HG02981 (cell line): ENCODE data around the gene DHRSX.
"Not testable (repeated sequence)": the region's sequence is repeated elsewhere in the genome, so short reads cannot be mapped to it uniquely, and the experiment has no call there.

ENCODE experiments used
- ATAC-seq: cut with Tn5 transposase; IDR thresholded peaks from one replicate; pipeline ENCODE4 v1.9.1; 2021; ENCODE audit warnings: mild to moderate bottlenecking, moderate library complexity; ENCODE audit not compliant: unreplicated experiment

DHRSX gene

DNA sequence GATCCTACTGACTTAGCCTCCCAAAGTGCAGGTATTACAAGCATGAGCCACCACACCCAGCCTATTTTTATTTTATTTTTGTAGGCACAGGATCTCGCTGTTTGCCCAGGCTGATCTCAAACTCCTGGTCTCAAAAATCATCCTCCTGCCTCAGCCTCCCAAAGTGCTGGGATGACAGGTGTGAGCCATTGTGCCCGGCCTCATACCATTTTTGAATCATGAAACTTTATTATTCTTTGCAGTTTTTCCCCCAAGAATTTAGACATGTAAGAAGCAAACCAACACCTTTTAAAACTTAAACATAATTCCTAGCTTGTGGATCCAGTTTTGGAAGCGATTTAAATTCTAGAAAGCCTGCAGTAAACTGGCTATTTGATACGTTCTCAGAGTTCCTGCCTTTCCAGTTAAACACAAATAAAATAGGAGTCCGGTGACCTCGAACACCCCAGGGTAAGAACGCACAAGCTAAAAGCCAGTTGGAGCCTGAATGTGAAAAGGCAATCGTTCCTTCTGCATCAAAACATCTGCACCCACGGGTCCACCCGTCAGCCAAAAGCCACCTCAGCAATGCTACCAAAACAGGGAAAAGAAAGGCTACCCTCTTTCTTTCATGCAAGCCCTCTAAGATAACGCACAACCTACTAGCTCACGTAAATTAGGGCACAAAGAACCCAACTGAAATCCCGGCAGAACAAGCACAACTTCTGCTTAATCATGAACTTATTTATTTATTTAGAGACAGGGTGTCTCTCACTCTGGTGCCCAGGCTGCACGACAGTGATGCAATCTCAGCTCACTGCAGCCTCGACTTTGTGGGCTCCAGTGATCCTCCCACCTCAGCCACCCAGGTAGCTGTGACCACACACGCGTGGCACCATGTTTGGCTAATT lies 39.7 kb downstream of the DHRSX start:
- ATAC-seq: not testable (repeated sequence)

DNA sequence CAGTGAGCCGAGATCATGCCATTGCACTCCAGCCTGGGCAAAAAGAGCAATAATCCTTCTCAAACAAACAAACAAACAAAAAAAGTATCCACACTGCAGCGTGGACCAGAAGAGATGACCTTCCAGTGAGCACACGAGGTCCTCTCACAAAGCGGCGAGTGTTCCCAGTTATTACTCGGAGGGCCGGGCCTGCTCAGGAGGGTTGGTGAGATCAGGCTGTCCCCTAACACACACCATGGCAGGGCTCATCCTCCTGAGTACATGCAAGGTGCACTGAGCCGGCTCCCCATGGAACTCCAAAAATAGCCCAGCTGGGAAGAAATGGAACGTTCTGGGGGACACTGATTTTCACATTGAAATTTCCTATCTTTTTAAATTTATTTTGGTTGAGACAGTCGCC lies 40.7 kb downstream of the DHRSX start:
- ATAC-seq: not testable (repeated sequence)

GRCh38 chrX:2458309-2458708 lies 42.5 kb downstream of the DHRSX start:
- ATAC-seq: no peak

GRCh38 chrX:2457289-2458133 lies 43.3 kb downstream of the DHRSX start:
- no peak for ATAC-seq

DNA sequence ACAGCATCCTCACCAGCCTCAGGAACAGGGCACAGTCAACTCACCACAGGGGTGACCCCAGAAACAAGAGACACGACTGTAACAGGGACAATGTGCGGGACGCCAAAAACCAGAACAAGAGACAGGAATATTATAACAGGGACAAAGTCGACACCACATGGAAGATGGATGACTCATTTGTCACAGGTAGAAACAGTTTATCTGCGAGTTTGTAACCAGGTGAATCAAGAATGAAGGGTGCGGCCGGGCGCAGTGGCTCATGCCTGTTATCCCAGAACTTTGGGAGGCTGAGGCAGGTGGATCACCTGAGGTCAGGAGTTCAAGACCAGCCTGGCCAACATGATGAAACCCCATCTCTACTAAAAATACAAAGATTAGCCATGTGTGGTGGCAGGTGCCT lies 44.7 kb downstream of the DHRSX start:
- ATAC-seq: not testable (repeated sequence)

DNA sequence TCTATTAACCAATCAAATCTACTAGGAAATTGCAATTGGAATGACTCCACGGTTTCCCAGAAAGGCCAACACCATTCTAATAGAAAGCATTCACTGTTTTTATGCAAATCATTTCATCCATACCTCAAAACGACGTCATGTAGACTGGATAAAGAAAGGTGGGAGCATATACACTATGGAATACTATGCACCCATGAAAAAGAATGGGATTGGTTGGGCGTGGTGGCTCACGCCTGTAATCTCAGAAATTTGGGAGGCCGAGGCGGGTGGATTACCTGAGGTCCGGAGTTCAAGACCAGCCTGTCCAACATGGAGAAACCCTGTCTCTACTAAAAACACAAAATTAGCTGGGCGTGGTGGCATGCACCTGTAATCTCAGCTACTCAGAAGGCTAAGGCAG lies 46.2 kb downstream of the DHRSX start:
- not testable (repeated sequence) for ATAC-seq

DNA sequence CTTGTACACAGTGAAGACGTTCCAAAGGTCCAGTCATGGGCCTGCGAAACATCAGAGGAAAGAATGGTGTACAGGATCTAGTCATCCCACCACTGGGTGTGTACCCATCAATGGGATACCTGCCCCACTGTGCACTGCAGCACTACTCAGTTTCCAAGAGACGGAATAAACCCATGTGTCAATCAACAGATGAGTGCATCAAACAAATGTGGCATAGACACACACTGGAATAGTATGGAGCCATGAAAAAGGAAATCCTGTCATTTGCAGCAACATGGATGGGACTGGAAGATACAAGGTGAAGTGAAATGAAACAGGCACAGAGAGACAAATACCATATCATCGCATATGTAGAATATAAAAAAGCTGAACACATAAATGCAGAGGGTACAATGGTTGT lies 48.0 kb downstream of the DHRSX start:
- ATAC-seq: no peak

GRCh38 chrX:2452317-2452784 lies 48.4 kb downstream of the DHRSX start:
- ATAC-seq: no peak

DNA sequence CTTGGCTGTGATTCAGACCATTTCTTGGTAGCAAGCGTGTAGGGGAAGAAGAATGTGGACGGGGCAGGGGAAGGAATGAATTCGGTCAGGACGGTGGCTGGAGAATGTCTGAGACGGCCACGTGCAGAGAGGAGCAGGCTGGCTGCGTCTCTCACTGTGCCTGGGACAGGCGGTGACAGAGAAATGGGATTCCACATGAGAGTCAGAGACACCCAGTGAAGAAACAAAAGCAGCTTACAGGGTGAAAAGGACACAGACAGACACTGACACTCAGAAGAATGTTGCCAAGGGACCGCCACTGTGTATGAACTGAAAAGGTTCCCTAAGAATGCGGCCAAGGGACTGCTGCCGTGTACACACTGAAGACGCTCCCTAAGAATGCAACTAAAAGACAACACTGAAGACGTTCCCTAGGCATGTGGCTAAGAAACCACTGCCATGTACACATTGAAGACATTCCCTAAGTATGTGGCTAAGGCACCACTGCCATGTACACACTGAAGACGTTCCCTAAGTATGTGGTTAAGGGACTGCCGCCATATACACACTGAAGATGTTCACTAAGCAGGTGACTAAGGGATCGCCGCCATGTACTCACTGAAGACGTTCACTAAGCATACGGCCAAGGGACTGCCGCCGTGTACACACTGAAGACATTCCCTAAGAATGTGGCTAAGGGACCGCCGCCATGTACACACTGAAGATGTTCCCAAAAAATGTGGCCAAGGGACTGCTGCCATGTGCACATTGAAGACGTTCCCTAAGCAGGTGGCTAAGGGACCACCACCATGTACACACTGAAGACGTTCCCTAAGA lies 49.1 kb downstream of the DHRSX start:
- ATAC-seq: no peak

DNA sequence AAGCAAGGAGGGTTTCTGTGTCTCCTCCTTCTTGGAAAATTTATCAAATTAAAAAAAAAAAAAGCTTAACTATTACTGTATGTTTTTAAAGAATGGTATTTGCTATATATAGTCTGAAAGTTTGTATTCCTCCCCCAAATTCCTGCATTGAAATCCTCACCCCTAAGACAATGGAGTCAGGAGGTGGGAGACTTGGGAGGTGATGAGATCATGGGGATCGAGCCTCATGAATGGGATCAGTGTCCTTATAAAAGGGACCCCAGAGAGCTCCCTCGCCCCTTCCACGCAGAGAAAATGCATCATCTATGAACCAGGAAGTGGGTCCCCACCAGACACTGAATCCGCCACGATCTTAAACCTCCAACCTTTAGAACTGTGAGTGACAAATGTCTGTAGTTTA lies 50.1 kb downstream of the DHRSX start:
- no peak for ATAC-seq

- ATAC-seq: no peak
These were observed 51.5 kb downstream of the DHRSX start for GRCh38 chrX:2449135-2449886.

- no peak for ATAC-seq
These were observed 53.3 kb downstream of the DHRSX start for GRCh38 chrX:2447484-2447883.

DNA sequence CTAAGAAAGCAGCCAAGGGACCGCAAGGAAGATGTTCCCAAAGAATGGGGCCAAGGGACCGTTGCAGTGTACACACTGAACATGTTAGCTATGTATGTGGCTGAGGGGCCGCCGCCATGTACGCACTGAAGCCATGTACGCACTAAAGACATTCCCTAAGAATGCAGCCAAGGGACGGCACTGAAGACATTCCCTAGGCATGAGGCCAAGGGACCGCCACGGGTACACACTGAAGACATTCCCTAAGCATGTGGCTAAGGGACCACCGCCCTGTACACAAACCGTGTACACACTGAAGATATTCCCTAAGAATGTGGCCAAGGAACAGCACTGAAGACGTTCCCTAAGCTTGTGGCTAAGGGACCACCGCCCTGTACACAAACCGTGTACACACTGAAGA lies 54.0 kb downstream of the DHRSX start:
- ATAC-seq: no peak

GRCh38 chrX:2445662-2446623 lies 54.8 kb downstream of the DHRSX start:
- no peak for ATAC-seq

- no peak for ATAC-seq
These were observed 58.1 kb downstream of the DHRSX start for GRCh38 chrX:2442694-2443093.

GRCh38 chrX:2441466-2441865 lies 59.3 kb downstream of the DHRSX start:
- ATAC-seq: no peak

DNA sequence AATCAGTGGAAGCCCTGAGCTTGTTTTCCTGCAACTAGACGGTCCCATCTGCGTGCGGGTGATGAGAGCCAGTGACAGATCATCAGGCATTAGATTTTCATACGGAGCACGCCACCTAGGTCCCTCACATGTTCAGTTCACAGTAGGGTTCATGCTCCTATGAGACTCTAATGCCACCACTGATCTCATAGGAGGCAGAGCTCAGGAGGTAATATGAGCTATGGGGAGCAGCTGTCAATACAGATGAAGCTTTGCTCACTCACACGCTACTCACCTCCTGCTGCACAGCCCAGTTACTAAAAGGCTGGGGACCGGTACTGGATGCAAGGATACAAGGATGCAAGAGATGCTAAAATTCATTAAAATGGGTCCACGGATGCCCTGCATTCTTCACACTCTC lies 61.2 kb downstream of the DHRSX start:
- ATAC-seq: no peak

- ATAC-seq: no peak
These were observed 65.3 kb downstream of the DHRSX start for GRCh38 chrX:2435465-2435864.
